ENCODE measurements around the gene IL1RN. TPM values are rescaled to one million over a fixed set of nuclear protein-coding genes. Genes with fewer than 3 reads are reported as not detected.

The IL1RN gene
- total and polyA plus RNA-seq, 2 of the 13 experiments (the other 11 are each of a cell fraction or from before 2014, with no cell fraction given), result 21.2 to 101 TPM

DNA sequence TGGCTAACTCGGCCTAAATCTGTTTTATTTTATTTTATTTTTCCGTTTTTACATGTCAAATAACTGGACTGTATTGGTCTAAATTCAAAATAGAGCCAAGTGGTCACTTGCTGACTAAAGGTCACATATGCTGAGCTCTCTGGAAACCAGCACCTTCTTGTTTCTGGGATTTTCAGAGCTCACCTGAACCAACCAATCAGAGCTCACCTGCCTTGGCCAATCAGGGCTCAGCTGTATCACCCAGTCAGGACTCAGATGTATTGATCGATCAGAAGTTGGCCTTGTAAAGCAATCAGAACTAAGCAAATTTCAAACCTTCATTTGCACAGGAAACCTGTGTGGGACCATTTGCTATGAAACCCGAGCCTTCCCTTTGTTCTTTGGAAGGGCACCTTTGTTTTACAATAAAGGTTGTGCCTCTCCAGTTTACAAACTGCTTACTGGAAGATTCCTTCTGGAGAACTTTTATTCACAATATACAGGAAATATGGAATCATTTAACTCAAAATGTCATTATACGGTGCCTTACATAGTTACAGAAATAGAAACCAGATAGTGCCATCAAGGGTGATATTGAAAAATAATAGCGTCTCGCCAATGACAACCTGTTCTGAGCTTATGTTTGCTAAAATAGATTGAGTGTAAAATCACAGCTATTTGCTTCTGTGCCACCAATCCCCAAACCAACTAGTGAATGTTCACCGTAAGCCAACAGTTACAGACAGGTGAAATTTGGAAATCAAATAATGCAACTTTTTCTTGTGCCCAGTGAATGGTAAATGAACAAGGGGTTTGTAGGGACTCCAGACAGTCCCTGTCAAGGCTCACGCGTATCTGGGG, 29.1 kb downstream of the IL1RN start (continued):
- TF ChIP-seq EED (CRISPR knock-in tag; IDR thresholded peaks at IDR 0.05) (no peak), PITX1 (CRISPR knock-in tag; IDR thresholded peaks at IDR 0.05) (peak; percentile 84; the same call in 1 of the 2 replicates), RFXAP (CRISPR knock-in tag; IDR thresholded peaks at IDR 0.05; ENCODE audit: borderline replicate concordance) (peak; percentile 97), PAWR (CRISPR knock-in tag; IDR thresholded peaks at IDR 0.05; ENCODE audit: borderline replicate concordance) (no peak), DPF2 (CRISPR knock-in tag; IDR thresholded peaks at IDR 0.05; ENCODE audit: borderline replicate concordance, low read depth) (no peak), ZNF432 (CRISPR knock-in tag; IDR thresholded peaks at IDR 0.05; ENCODE audit: borderline replicate concordance) (no peak), ZNF672 (CRISPR knock-in tag; IDR thresholded peaks at IDR 0.05) (no peak), ZSCAN21 (CRISPR knock-in tag; IDR thresholded peaks at IDR 0.05; ENCODE audit: borderline replicate concordance) (no peak), ZNF510 (CRISPR knock-in tag; IDR thresholded peaks at IDR 0.05; ENCODE audit: low read depth) (no peak), SP140L (CRISPR knock-in tag; IDR thresholded peaks at IDR 0.05; ENCODE audit: borderline replicate concordance) (no peak), AKAP8 (CRISPR knock-in tag; IDR thresholded peaks at IDR 0.05) (no peak), SMARCC2 (IDR thresholded peaks at IDR 0.05) (no peak), MIXL1 (CRISPR knock-in tag; IDR thresholded peaks at IDR 0.05) (peak; percentile 55; the same call in 1 of the 2 replicates), HCFC1 (IDR thresholded peaks at IDR 0.05; ENCODE audit: low read depth, low read length) (no peak), KLF15 (CRISPR knock-in tag; IDR thresholded peaks at IDR 0.05; ENCODE audit: borderline replicate concordance) (no peak), ZNF230 (CRISPR knock-in tag; IDR thresholded peaks at IDR 0.05) (no peak; the same call in 1 of the 2 replicates), POLR2A (IDR thresholded peaks at IDR 0.05; ENCODE audit: insufficient read depth in 1 of 2, low read depth in 2 of 2, low read length in 2 of 2) (peak in 1 of 2 experiments; percentile 53; a peak in 2 of 4 replicates), ZNF562 (CRISPR knock-in tag; IDR thresholded peaks at IDR 0.05; ENCODE audit: borderline replicate concordance) (no peak), ZKSCAN1 (IDR thresholded peaks at IDR 0.05; ENCODE audit: low read length) (0 out of 2 replicates have a peak, but pooled peaks have one; percentile 53)
- TF ChIP-seq, protein P1, sequence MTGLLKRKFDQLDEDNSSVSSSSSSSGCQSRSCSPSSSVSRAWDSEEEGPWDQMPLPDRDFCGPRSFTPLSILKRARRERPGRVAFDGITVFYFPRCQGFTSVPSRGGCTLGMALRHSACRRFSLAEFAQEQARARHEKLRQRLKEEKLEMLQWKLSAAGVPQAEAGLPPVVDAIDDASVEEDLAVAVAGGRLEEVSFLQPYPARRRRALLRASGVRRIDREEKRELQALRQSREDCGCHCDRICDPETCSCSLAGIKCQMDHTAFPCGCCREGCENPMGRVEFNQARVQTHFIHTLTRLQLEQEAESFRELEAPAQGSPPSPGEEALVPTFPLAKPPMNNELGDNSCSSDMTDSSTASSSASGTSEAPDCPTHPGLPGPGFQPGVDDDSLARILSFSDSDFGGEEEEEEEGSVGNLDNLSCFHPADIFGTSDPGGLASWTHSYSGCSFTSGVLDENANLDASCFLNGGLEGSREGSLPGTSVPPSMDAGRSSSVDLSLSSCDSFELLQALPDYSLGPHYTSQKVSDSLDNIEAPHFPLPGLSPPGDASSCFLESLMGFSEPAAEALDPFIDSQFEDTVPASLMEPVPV (CRISPR knock-in tag; IDR thresholded peaks at IDR 0.05), result no peak
- TF ChIP-seq, protein P2, sequence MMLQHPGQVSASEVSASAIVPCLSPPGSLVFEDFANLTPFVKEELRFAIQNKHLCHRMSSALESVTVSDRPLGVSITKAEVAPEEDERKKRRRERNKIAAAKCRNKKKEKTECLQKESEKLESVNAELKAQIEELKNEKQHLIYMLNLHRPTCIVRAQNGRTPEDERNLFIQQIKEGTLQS (CRISPR knock-in tag; IDR thresholded peaks at IDR 0.05), result no peak
- TF ChIP-seq, protein P3, sequence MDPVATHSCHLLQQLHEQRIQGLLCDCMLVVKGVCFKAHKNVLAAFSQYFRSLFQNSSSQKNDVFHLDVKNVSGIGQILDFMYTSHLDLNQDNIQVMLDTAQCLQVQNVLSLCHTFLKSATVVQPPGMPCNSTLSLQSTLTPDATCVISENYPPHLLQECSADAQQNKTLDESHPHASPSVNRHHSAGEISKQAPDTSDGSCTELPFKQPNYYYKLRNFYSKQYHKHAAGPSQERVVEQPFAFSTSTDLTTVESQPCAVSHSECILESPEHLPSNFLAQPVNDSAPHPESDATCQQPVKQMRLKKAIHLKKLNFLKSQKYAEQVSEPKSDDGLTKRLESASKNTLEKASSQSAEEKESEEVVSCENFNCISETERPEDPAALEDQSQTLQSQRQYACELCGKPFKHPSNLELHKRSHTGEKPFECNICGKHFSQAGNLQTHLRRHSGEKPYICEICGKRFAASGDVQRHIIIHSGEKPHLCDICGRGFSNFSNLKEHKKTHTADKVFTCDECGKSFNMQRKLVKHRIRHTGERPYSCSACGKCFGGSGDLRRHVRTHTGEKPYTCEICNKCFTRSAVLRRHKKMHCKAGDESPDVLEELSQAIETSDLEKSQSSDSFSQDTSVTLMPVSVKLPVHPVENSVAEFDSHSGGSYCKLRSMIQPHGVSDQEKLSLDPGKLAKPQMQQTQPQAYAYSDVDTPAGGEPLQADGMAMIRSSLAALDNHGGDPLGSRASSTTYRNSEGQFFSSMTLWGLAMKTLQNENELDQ (CRISPR knock-in tag; IDR thresholded peaks at IDR 0.05; ENCODE audit: borderline replicate concordance), result no peak; the same call in 1 of the 2 replicates
- TF ChIP-seq, protein P4, sequence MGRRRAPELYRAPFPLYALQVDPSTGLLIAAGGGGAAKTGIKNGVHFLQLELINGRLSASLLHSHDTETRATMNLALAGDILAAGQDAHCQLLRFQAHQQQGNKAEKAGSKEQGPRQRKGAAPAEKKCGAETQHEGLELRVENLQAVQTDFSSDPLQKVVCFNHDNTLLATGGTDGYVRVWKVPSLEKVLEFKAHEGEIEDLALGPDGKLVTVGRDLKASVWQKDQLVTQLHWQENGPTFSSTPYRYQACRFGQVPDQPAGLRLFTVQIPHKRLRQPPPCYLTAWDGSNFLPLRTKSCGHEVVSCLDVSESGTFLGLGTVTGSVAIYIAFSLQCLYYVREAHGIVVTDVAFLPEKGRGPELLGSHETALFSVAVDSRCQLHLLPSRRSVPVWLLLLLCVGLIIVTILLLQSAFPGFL (CRISPR knock-in tag; IDR thresholded peaks at IDR 0.05), result no peak
- TF ChIP-seq, protein P5, sequence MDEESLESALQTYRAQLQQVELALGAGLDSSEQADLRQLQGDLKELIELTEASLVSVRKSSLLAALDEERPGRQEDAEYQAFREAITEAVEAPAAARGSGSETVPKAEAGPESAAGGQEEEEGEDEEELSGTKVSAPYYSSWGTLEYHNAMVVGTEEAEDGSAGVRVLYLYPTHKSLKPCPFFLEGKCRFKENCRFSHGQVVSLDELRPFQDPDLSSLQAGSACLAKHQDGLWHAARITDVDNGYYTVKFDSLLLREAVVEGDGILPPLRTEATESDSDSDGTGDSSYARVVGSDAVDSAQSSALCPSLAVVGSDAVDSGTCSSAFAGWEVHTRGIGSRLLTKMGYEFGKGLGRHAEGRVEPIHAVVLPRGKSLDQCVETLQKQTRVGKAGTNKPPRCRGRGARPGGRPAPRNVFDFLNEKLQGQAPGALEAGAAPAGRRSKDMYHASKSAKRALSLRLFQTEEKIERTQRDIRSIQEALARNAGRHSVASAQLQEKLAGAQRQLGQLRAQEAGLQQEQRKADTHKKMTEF (CRISPR knock-in tag; IDR thresholded peaks at IDR 0.05), result peak; percentile 81
